Hepatocyte (in vitro differentiated cells): ENCODE results near the gene GMPR.

Experiments
- CTCF ChIP-seq: fragments of 200-600 bp; sonication (generic); IDR thresholded peaks from 2 replicates; pipeline ENCODE4 v1.5.1; 2016; ENCODE audit warnings: antibody characterized with exemption, mild to moderate bottlenecking; ENCODE audit not compliant: poor library complexity
- EZH2 ChIP-seq: fragments of 200-600 bp; sonication (generic); IDR thresholded peaks from 2 replicates; pipeline ENCODE4 v1.6.1; 2016; ENCODE audit warnings: antibody characterized with exemption, mild to moderate bottlenecking, borderline replicate concordance

DNA sequence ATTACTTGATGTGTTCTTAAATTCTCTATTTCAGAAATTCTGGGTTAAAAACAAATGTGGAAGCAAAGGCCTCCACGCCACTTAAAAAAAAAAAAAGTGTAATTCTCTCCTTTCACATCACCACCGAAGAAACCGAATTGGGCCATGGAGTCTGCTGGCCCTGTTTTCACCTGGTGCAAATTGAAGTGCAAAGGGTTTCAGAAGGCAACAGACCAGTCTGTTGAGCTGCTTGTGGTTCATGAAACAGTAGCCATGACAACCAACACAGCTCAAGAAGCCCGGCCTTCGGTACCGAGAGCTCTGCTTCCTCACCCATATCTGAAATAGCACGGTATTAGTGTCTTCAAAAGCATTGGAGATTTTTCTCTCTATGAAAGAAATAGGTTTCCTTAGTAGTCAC is 63.1 kb downstream of the GMPR start:
- TF ChIP-seq CTCF (no peak), EZH2 (no peak)
